ENCODE data around the gene DNASE1. TPM values are rescaled to one million over a fixed set of nuclear protein-coding genes. Genes with fewer than 3 reads are reported as not detected.

The DNASE1 gene
- total RNA-seq, 2 donors from 2014 or later, result 31.2 to 32.2 TPM

DNA sequence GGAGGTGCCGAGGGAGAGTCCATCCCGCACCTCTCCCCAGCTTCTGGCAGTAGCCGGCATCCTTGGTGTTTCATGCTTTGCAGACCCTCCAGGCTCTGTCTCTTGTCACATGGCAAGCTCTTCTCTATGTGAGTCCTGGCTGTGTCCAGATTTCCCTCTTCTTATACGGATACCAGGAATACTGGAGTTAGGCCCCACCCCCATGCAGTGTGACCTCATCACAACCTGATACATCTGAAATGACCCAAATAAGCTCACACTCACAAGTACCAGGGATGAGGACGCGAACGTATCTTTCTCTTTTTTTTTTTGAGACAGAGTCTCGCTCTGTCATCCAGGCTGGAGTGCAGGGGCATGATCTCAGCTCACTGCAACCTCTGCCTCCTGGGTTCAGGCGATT, 39.6 kb downstream of the DNASE1 start:
- Mint-ChIP-seq H3K4me1 (peaks cover 13% of the 10 kb centered on the region), H3K27ac (no peak overlapping the region), H3K4me3 (no peak overlapping the region), H3K9me3 (peaks cover 1% of the 10 kb centered on the region), H3K27me3 (ENCODE audit: insufficient read depth) (no peaks in the 10 kb centered on the region), H3K36me3 (ENCODE audit: low read depth) (peaks cover 31% of the 10 kb centered on the region)
- Histone ChIP-seq H3K36me3 (ENCODE audit: control insufficient read depth, insufficient read depth, low read length) (peaks cover 15% of the 10 kb centered on the region), H3K9me3 (ENCODE audit: control insufficient read depth, low read length) (no peaks in the 10 kb centered on the region), H3K4me1 (ENCODE audit: control insufficient read depth, insufficient read depth, low read length) (peaks cover 7% of the 10 kb centered on the region), H3K9ac (ENCODE audit: extremely low read depth, low read length, poor library complexity, severe bottlenecking) (no peak overlapping the region), H3K4me3 (ENCODE audit: low read length) (no peak overlapping the region), H3K27me3 (ENCODE audit: control insufficient read depth, insufficient read depth, low read length, poor library complexity, severe bottlenecking) (no peaks in the 10 kb centered on the region), H3K27ac (ENCODE audit: low read depth, low read length) (no peak overlapping the region)
- DNase-seq, result no peak
- 92 to 95% methylated on average over 8 to 9 of the region's 9 CpGs for WGBS, 2 experiments (ENCODE audit: insufficient coverage in 1 of 2, insufficient read length in 1 of 2)
- TF ChIP-seq, protein P1, sequence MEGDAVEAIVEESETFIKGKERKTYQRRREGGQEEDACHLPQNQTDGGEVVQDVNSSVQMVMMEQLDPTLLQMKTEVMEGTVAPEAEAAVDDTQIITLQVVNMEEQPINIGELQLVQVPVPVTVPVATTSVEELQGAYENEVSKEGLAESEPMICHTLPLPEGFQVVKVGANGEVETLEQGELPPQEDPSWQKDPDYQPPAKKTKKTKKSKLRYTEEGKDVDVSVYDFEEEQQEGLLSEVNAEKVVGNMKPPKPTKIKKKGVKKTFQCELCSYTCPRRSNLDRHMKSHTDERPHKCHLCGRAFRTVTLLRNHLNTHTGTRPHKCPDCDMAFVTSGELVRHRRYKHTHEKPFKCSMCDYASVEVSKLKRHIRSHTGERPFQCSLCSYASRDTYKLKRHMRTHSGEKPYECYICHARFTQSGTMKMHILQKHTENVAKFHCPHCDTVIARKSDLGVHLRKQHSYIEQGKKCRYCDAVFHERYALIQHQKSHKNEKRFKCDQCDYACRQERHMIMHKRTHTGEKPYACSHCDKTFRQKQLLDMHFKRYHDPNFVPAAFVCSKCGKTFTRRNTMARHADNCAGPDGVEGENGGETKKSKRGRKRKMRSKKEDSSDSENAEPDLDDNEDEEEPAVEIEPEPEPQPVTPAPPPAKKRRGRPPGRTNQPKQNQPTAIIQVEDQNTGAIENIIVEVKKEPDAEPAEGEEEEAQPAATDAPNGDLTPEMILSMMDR (conservative IDR thresholded peaks at IDR 0.05), result no peak

DNA sequence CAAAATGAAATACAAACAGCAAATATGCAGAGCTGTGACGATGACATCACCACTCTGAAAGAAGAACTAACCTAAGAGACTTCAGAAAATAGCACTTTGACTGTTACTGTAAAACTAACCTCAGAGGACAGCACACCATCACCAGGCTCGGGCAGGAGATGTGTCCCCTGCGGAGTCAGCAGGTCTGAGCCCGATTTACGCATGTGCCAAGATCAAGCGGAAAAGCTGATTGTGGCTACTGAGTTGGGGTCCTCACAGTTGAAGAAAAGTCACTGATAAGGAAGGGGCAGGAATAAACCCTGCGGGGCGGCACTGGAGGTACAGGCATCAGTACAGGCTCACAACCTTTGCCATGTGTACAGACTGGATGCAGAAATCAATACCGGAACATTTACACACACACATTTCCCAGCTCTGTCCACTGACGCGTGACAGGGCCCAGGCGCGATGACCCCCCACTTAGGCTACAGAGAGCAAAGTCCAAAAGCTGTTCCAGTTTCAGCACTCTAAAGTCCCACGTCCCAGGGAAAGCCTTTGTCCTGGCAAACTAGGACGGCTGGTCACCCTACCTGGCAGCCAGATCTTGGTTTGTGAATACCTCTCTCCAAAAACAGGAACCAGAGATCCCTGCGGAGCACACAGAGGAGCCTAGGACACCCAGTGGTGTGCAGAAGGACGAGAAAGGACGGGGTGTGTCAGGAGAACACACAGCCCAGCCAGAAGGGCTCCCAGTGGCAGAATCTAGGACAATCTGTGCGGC, 41.3 kb downstream of the DNASE1 start:
- TF ChIP-seq, protein P1 (conservative IDR thresholded peaks at IDR 0.05), result no peak
- no peak overlapping the region for H3K9ac ChIP-seq (ENCODE audit: extremely low read depth, low read length, poor library complexity, severe bottlenecking)
- H3K36me3 ChIP-seq (ENCODE audit: control insufficient read depth, insufficient read depth, low read length), result peaks cover 1% of the 10 kb centered on the region
- Mint-ChIP-seq H3K27ac (peak overlapping the region; percentile 36), H3K9me3 (peaks cover 1% of the 10 kb centered on the region), H3K27me3 (ENCODE audit: insufficient read depth) (no peaks in the 10 kb centered on the region), H3K36me3 (ENCODE audit: low read depth) (peaks cover 23% of the 10 kb centered on the region), H3K4me1 (peaks cover 9% of the 10 kb centered on the region), H3K4me3 (no peak overlapping the region)
- peak overlapping the region; percentile 22 for H3K27ac ChIP-seq (ENCODE audit: low read depth, low read length)
- no peak for DNase-seq
- no peaks in the 10 kb centered on the region for H3K27me3 ChIP-seq (ENCODE audit: control insufficient read depth, insufficient read depth, low read length, poor library complexity, severe bottlenecking)
- peaks cover 5% of the 10 kb centered on the region for H3K4me1 ChIP-seq (ENCODE audit: control insufficient read depth, insufficient read depth, low read length)
- 91% methylated on average over 15 to 19 of the region's 19 CpGs for WGBS, 2 experiments (ENCODE audit: insufficient coverage in 1 of 2, insufficient read length in 1 of 2)
- H3K4me3 ChIP-seq (ENCODE audit: low read length), result no peak overlapping the region
- H3K9me3 ChIP-seq (ENCODE audit: control insufficient read depth, low read length), result no peaks in the 10 kb centered on the region

DNA sequence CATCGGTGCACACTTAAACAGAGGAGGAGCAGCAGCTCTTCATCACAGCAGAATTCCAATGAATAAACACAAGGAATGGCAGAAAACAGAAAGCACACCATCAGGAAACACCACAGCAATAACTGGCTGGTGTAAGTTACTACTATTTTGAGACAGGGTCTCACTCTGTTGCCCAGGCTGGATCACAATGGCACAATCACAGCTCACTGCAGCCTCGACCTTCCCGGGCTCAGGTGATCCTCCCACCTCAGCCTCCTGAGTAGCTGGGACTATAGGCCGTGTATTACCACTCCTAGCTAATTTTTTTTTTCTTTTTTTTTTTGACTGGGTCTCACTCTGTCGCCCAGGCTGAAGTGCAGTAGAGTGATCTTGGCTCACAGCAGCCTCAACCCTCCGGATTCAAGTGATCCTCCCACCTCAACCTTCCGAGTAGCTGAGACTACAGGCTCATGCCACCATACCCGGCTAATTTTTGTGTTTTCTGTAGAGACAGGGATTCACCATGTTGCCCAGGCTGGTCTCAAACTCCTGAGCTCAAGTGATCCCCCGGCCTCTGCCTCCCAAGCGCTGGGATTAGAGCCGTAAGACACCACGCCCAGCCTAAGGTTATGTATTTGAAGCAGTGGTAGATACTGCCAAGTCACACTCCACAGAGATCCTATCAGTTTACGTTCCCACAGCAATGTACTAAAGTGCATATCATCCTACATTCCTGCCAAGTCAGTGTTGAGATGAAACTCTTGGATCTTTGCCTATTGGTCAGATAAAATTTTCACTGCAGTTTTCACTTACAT, 42.1 kb downstream of the DNASE1 start:
- Mint-ChIP-seq H3K9me3 (peaks cover 1% of the 10 kb centered on the region), H3K36me3 (ENCODE audit: low read depth) (peaks cover 27% of the 10 kb centered on the region), H3K27ac (peak overlapping the region; percentile 36), H3K4me3 (no peak overlapping the region), H3K4me1 (peaks cover 9% of the 10 kb centered on the region), H3K27me3 (ENCODE audit: insufficient read depth) (no peaks in the 10 kb centered on the region)
- H3K27me3 ChIP-seq (ENCODE audit: control insufficient read depth, insufficient read depth, low read length, poor library complexity, severe bottlenecking), result no peaks in the 10 kb centered on the region
- TF ChIP-seq, protein P1 (conservative IDR thresholded peaks at IDR 0.05), result no peak
- peaks cover 5% of the 10 kb centered on the region for H3K4me1 ChIP-seq (ENCODE audit: control insufficient read depth, insufficient read depth, low read length)
- 84 to 97% methylated on average over 12 to 13 of the region's 13 CpGs for WGBS, 2 experiments (ENCODE audit: insufficient coverage in 1 of 2, insufficient read length in 1 of 2)
- no peak overlapping the region for H3K4me3 ChIP-seq (ENCODE audit: low read length)
- no peaks in the 10 kb centered on the region for H3K9me3 ChIP-seq (ENCODE audit: control insufficient read depth, low read length)
- no peak for DNase-seq
- H3K36me3 ChIP-seq (ENCODE audit: control insufficient read depth, insufficient read depth, low read length), result no peaks in the 10 kb centered on the region
- no peak overlapping the region for H3K9ac ChIP-seq (ENCODE audit: extremely low read depth, low read length, poor library complexity, severe bottlenecking)
- H3K27ac ChIP-seq (ENCODE audit: low read depth, low read length), result no peak overlapping the region
